Lower leg skin (tissue), 3 donors: ENCODE data around the gene CDKAL1.

Experiments used
- CTCF ChIP-seq, 3 donors: fragments of 450-650 bp; IDR thresholded peaks; one replicate each; pipeline ENCODE4 v1.5.1; 2016; ENCODE audit warnings: antibody characterized with exemption in 3 of 3, mild to moderate bottlenecking in 3 of 3, moderate library complexity in 2 of 3
- POLR2A ChIP-seq, 2 donors: fragments of 450-650 bp; IDR thresholded peaks; one replicate each; pipeline ENCODE4 v1.6.1; 2016 to 2017; ENCODE audit warnings: antibody characterized with exemption in 2 of 2, mild to moderate bottlenecking in 1 of 2, moderate library complexity in 1 of 2

- TF ChIP-seq POLR2A (IDR thresholded peaks at IDR 0.05) (no peak), CTCF (IDR thresholded peaks at IDR 0.05) (no peak)
Observed at GRCh38 chr6:20703049-20703448, 168.8 kb downstream of the CDKAL1 start.
